NCI-H1417 treated with DMSO at 0.1 percent for 48 hours (cell line): ENCODE data around the gene ZSWIM8.
"Not testable (repeated sequence)": the region's sequence is repeated elsewhere in the genome, so short reads cannot be mapped to it uniquely, and the experiment has no call there.

ENCODE experiments used
- DNase-seq: peaks from one replicate; lab custom pipeline; 2025; lab: John Stamatoyannopoulos, UW

The ZSWIM8 gene

DNA sequence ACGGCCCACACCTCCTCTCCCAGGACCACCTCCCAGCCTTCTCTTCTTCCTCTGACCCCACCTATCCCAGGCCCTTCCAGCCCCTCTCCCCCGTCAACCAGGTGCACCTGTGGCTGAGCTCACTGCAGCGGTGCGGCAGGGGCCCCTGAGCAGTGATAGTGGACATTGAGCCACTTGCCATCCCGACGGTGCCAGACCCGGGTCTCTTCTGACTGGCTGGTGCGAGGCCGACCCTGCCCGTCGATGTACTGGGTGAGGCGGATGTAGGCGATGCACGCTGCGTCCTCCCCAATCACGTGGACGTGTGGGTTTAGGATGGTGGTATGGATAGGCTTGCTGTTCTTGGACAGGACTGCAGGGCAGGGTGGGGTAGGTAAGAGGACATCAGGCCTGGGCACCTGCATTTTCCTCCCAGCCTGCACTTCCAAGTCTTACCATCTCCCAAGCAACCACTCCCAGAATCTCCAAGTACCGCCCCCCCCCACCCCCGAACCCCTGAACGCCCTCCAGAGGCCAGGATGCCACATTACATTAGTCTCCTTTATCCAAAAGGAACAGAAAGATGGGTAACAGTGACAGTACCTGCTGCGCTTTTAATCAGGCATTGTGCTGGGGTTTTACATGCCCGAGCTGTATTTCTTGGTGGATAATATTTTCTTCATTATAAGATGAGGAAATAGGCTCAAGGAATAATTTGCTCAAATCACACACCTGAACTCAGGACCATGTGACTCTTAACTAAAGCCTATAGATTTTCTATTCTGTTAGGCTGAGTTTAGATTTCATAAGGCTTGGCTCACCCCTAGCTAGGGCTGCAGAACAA is 29.7 kb downstream of the ZSWIM8 start:
- no peak for DNase-seq

- DNase-seq: no peak
Observed at GRCh38 chr10:73815719-73816030, 30.3 kb downstream of the ZSWIM8 start.

GRCh38 chr10:73816917-73817729 is 31.7 kb downstream of the ZSWIM8 start:
- DNase-seq: no peak

GRCh38 chr10:73817826-73818225 is 32.4 kb downstream of the ZSWIM8 start:
- no peak for DNase-seq

DNA sequence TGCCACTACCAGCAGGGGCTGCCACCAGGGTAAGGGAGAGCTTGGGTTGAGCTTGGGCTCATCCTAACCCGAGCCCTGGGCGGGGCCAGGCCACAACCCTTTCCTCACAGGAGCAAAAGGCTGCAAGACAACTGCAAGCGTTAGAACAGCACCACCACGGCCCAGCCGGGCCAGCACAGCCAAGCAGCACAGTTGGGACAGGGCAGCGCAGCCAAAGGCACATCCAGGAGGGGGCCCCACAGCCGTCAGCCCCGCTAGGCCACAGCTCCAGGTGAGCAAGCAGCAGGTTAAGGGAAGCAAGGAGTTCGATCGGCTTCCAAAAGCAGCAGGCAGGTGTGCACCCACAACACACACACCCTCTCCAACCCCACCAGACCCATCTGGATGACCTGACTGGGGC is 33.0 kb downstream of the ZSWIM8 start:
- no peak for DNase-seq

GRCh38 chr10:73819081-73819480 is 33.7 kb downstream of the ZSWIM8 start:
- no peak for DNase-seq

DNA sequence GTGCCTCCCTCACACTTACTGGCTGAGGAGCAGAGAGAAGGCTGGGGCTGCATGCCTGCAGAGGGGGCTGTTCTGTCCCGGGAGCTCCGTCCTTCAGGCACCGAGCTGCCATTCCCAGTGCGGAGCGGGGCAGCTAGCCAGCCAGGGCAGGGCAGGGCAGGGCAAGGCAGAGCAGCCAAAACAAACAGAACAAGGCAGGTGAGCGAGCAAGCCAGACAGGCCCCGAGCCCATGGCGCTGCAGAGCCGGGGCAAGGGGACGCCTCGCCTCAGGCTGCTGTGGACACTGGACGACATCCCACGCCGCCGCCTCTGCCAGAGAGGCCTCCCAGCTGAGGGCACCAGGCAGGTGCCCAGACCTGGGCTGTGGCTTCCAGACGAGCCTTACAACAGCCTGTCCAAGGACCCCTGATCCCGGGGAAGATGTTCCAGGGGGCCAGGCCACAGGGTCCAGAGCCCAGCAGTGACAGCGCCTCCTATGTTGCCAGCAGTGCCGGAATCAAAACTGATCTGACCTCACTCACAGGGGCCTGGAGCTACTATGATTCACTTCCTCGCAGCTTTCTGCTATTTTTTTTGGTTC is 34.2 kb downstream of the ZSWIM8 start:
- no peak for DNase-seq

GRCh38 chr10:73823391-73823790 is 38.0 kb downstream of the ZSWIM8 start:
- no peak for DNase-seq

DNA sequence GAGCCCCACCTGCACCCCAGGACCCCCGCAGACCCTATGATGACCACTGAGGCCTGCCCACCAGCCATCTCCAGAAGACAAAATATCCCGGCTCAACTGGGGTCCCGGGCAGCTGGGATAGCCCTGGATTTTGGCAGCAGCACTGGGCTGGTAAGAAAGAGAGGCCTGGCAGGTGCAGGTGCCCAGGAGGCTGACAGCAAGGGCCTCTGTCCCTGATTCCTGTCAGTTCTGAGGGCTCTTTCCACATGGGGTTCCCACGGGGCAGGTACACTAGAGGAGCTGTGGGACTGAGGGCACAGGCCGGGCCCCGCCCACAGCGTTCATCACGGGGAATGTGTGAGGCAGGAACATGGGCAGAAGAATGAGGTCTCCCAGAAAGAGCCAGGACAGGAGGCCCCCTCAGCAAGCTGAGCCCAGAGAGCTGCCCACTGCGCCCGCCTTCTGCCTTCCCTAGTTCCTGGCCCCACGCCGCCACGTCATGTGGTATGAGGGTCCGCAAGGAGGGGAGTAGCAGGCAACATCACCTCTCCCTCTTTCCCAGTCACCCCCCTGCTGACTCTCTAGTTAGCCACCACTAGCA is 38.8 kb downstream of the ZSWIM8 start:
- no peak for DNase-seq

DNA sequence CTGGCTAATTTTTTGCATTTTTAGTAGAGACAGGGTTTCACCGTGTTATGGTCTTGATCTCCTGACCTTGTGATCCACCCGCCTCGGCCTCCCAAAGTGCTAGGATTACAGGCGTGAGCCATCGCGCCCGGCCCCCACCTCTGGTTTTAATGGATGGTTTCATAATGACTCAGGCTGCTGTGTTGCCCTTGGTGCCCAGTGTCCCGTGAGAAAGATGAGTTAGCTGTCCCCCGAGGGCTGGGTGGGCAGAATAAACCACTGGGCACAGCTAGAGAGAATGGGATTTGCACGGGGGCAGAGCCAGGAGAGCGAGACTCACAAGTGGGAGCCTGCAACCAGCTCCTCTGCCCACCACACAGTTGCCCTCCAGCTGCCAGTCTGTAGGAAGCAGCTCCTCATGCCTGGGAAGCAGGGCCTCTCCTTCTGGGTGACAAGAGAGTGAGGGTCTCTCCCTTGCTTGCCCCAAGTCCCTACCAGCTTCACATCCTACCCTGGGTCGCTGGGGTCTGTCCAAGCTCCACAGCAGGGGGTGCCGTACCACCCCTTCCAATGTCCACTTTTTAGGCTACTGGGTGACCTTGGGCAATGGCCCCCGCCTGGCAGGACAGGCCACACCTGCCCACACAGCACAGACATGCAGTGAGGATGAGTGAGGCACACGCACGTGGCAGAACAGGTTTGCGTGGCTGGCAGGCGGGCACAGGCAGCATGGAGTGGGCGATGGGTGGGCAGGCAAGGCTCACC is 42.1 kb downstream of the ZSWIM8 start:
- no peak for DNase-seq

DNA sequence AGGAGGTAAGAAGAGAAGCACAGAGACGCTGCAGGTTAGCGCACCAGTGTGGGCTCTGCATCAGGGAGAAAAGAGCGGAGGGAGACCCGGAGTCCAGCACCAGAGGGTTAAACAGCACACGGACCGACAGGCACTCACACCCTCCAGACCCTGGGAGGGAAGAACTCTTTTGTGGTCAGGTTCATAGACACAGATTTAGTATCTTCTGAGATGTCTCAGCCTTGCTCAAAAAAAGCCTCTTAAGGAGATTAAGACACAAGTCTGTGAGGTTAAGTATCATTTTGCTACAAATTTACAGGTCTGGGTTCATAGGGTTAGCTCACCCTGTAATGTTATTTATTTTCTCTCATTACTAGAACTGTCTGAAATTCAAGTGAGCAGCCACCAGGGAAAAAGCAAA is 42.8 kb downstream of the ZSWIM8 start:
- no peak for DNase-seq

DNA sequence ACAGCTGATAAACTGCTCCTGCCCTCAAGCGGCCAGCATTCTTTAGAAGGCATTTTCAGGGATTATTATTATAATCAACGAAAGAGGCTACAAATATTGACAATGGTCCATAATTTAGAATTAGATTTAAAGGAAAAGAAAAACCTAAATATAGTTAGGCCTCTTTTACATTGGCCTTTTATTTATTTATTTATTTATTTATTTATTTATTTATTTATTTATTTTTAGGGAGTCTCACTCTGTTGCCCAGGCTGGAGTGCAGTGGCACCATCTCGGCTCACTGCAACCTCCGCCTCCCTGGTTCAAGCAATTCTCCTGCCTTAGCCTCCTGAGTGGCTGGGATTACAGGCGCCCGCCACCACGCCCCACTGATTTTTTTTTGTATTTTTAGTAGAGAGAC is 43.7 kb downstream of the ZSWIM8 start:
- not testable (repeated sequence) for DNase-seq

DNA sequence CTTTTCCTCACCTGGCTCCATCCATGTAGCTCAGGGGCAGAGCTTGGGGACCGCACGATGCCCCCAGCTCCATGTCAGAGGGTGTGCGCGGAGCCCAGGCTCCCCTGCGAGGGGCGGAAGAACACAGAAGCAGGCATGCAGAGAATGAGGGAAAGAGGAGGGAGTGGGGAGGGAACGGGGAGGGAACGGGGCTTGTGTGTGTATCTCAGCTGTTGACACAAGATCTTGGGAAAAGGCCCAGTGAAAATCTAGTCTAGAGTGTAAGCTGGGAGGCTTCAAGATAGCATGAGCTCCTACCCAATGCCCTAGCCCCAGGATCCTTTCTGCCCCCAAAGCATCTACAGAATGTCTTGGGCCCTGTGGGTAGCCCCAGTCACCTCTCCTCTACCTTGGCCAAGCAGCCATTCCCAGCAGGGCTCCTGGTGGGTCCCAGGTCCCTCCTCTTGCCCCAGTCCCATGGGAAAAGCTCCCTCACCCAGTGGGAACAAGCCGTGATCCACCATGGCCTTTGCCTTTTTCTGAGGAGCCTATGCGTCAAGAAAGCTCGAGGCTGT is 51.1 kb downstream of the ZSWIM8 start:
- DNase-seq: no peak

GRCh38 chr10:73837072-73837471 is 51.7 kb downstream of the ZSWIM8 start:
- no peak for DNase-seq

- no peak for DNase-seq
Observed at GRCh38 chr10:73838008-73838567, 52.7 kb downstream of the ZSWIM8 start.

DNA sequence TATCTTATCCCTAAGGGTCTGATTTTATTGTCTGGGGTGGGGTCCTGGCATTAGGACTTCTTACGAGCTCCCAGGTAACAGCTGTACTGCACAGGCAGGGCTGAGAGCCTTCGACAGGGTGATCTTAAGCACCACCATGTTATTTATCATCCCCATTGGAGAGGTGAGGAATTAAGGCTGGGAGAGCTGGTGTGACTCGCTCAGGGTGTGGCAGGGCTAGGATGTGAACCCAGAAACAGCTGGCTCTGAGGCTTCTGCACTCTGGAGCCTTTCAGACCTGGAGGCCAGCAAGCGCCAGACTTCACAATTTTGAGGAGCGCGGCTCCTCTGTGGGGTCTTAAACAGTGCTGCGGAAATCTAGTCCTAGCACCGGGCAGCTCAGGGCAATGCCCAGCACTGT is 53.4 kb downstream of the ZSWIM8 start:
- no peak for DNase-seq

- no peak for DNase-seq
Observed at GRCh38 chr10:73839276-73839966, 54.0 kb downstream of the ZSWIM8 start.

DNA sequence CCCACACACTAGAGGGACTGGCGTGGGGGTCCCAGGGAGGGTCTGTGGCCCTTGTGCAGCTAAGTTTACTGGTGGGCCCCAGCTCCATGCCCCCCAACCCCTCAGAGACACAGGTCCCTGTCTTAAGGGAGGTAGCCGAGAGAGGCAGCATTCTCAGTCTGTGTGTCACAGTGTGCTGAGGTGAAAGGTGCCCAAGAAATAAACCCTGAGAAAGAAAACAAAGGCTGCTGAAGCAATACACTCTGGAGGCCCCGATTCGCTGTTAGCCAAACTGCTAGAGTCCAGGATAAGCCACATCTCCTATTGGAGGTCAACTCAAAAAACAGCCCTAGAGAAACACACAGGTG is 54.6 kb downstream of the ZSWIM8 start:
- no peak for DNase-seq

DNA sequence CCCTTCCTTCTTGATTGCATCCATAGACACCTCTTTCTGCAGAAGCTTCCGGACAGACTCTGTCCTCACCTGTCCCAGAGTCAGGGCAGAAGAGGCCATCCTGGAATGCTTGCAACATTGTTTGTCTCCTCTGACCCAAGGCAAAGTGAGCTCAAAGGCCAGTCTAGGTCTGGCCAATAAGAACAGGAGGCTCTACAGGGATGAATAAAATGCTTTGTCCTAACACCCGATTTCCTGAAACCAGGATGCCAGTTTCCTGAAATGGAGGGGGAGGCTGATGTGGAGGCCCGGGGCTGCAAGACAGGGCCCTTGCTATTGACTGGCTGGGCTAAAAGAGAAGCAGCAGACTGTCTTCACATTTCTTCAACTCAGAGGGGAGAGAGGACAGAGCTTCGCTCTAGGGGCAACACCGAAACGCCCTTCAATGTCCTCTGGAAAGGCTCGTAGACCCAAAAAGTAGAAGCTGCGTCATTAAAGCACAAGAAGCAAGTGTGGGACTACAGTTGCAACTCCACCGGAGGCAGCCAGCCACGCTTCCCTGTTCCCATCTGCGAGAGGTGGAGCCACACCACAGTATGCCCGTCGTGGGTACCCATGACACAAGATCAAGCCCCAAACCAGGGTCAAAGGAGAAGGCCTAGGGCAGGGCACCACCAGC is 55.1 kb downstream of the ZSWIM8 start:
- no peak for DNase-seq

GRCh38 chr10:73841061-73841421 is 55.6 kb downstream of the ZSWIM8 start:
- DNase-seq: no peak
